Inferior parietal cortex (tissue), 1 donor: ENCODE results near the gene GYS2.

Source experiments
- DNase-seq: peaks from one replicate; pipeline ENCODE4 v3.0.0-alpha.2; 2016; ENCODE audit errors: extremely low spot score

The GYS2 gene

DNA sequence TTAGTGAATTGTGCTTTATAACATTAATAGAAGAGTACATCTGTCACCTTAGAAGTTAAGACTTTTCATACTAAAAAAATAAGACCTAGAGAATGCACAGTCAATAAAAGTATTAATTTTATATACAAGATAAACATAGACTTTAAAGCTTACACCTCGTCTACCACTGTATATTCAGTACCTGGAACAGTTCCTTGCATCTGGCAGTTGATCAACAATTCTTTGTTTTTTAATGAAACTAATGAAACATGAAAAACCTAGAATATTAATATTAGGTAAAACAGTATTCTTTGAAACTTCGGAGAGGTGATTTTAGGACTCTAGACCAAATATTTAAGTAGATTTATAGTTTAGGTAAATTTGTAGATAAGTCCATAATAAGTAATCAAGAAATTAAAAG lies 98.8 kb downstream of the GYS2 start:
- no peak for DNase-seq

DNA sequence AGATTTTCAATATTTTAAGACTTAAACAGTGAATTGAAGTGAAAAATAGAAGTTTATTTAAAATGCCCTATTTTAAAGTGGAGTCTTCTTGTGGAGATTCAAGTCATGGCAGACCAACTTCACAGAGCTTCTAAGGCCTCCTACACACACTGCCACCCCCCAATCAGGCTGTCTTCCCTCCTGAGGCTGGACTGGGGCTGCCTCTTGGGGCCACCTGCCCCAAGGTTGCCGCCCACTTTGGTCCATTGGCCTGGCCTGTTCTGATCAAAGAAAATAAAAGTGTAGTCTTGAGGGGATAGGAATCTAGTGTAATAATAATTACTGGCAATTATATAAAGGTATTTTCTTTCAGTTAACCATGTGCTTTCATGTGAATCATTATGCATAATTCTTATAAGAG lies 101.8 kb downstream of the GYS2 start:
- DNase-seq: no peak

DNA sequence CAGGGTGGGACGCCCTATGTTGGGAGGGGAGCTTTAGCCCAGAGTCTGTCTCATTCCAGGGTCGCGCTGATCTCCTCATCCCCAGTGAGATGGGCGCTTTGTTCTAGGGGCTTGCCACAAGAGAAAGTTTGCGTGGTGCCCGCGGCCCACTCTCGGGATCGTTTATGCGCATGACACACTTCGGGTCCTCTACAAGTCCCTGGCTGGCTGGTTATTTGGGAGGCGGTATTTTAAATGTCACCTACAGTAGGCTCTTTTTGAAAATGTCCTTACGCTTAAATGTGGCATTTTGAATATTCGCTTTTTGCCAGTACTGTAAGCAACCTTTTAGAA lies 102.5 kb downstream of the GYS2 start:
- DNase-seq: no peak

DNA sequence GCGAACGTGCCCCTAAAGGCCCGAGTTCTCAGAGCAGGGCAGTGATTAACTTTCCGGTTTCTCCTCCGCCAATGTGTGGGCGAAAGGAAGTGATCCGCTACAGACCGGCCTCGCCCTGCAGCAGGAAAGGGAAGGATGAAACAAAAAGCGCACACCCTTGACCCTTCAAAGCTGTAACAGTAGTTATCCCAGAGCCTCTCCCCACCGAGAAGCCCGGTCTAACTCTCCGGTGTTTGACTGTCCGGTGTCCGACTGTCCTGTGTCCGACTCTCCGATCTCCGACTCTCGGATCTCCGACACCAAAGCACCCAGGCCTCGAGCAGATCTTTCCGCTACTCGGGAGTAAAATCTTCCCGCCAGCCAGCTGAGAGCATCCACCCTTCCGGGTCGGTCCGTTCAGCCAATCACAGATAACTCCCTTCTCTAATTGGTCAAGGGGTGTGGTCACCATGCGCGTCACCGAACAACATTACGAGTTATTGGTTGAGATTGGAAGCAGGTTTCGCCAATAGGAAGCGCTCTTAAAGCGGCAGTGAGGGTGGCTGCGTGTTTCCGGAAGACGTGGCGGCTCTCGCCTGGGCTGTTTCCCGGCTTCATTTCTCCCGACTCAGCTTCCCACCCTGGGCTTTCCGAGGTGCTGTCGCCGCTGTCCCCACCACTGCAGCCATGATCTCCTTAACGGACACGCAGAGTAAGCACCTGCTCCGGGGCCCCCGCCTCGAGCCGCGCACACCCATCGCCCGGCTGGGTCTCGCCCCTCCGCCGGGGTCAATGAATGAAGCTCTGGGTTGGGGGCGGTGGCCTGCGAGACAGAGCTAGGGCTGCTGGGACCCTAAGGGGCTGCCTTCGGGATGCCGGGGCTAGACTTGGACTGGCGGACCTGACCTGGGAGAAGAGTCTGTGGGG lies 103.1 kb downstream of the GYS2 start, which contains the start of the genes GOLT1B and RECQL:
Gene GOLT1B, plus strand, starts transcription at position 532 of the 906 bp plus-strand sequence. Its CDS starts 135 bp downstream, at position 667.
Gene RECQL, minus strand, starts transcription at position 378 of the 906 bp plus-strand sequence. CDS start 2,065 bp downstream, outside the sequence.
- peak; percentile 100 for DNase-seq

DNA sequence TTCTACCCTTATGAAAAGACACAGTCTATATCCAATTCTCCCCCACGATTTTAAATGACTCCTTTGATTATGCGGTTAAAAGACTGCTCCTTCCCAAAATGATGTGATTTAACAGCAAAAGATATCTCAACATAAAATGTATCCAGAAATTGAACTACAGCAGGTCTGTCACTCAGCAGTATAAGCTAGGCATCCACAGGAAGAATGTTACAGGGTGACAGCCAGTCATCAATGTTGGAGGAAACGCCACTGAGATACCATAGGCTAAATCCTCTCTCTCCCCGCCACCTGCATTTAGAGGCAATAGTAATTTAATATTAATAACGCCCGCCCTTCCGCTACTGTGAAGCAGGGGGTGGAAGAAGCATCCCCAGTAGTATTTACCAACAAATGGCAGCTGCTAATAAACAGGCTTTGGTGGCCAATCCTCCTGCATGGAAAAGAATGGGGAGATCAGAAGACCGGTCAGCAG lies 103.8 kb downstream of the GYS2 start:
- DNase-seq: no peak

DNA sequence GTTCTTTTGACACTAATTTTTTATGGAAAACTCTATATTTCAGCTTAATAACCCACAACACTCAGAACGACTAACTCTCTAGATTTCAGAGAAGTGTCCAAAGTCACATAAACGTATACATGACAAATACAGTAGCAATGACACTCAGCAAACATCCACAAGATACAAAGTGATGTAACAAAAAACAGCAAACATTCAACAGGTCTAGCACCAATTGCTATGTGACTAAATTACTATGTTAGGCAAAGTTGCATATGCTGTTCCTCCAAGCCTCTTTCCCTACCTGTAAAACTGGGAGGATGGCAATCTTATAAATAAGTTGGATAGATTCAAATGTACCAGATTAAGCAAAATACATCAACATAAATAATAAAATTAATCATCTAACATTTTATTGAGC lies 104.9 kb downstream of the GYS2 start:
- no peak for DNase-seq
